HEK293T (cell line): ENCODE data around the gene BBS10.
"Not testable (repeated sequence)": the region's sequence is repeated elsewhere in the genome, so short reads cannot be mapped to it uniquely, and the experiment has no call there.

Source experiments
- CTCF ChIA-PET: fragments of 350-600 bp; formaldehyde crosslinking; extraction: SDS; loops from one replicate; lab custom pipeline; 2021; ENCODE audit warnings: antibody characterized with exemption, inconsistent platforms; lab: Yijun Ruan, JAX
- POLR2A ChIA-PET: fragments of 350-600 bp; formaldehyde crosslinking; extraction: SDS; loops from one replicate; lab custom pipeline; 2020; ENCODE audit warnings: antibody characterized with exemption, inconsistent platforms; lab: Yijun Ruan, JAX
- DNase-seq: peaks from one replicate; pipeline ENCODE4 v3.0.0; 2012; ENCODE audit warnings: mixed read lengths; ENCODE audit errors: extremely low spot score
- ARNT ChIP-seq: fragments of 450-650 bp; IDR thresholded peaks from 2 replicates; pipeline ENCODE4 v1.6.1; 2017; ENCODE audit warnings: mild to moderate bottlenecking
- BHLHE40 ChIP-seq: fragments of 450-650 bp; IDR thresholded peaks from 2 replicates; pipeline ENCODE4 v1.6.1; 2016; ENCODE audit warnings: mild to moderate bottlenecking, moderate library complexity, borderline replicate concordance
- CTBP1 ChIP-seq: fragments of 450-650 bp; IDR thresholded peaks from 2 replicates; pipeline ENCODE4 v1.6.1; 2016; ENCODE audit warnings: borderline replicate concordance
- ELF4 ChIP-seq: fragments of 450-650 bp; IDR thresholded peaks from 2 replicates; pipeline ENCODE4 v1.6.1; 2017; ENCODE audit warnings: antibody characterized with exemption
- FOXA1 ChIP-seq: fragments of 450-650 bp; IDR thresholded peaks from 2 replicates; pipeline ENCODE4 v1.6.1; 2016; ENCODE audit warnings: mild to moderate bottlenecking
- FOXK2 ChIP-seq: fragments of 450-650 bp; IDR thresholded peaks from 2 replicates; pipeline ENCODE4 v1.6.1; 2016; ENCODE audit warnings: mild to moderate bottlenecking
- FOXM1 ChIP-seq: fragments of 450-650 bp; IDR thresholded peaks from 2 replicates; pipeline ENCODE4 v1.6.1; 2017; ENCODE audit warnings: mild to moderate bottlenecking, borderline replicate concordance
- HDGF ChIP-seq: fragments of 450-650 bp; IDR thresholded peaks from 2 replicates; pipeline ENCODE4 v1.6.1; 2017; ENCODE audit warnings: antibody characterized with exemption, borderline replicate concordance
- L3MBTL2 ChIP-seq: fragments of 450-650 bp; conservative IDR thresholded peaks from 2 replicates; pipeline ENCODE4 v1.6.1; 2016; ENCODE audit warnings: mild to moderate bottlenecking
- LEF1 ChIP-seq: fragments of 450-650 bp; IDR thresholded peaks from 2 replicates; pipeline ENCODE4 v1.6.1; 2017; ENCODE audit warnings: mild to moderate bottlenecking, borderline replicate concordance
- NFRKB ChIP-seq: fragments of 450-650 bp; IDR thresholded peaks from 2 replicates; pipeline ENCODE4 v1.6.1; 2016; ENCODE audit warnings: mild to moderate bottlenecking, moderate library complexity
- SP1 ChIP-seq: fragments of 450-650 bp; IDR thresholded peaks from 2 replicates; pipeline ENCODE4 v1.6.1; 2017
- SUZ12 ChIP-seq: fragments of 450-650 bp; IDR thresholded peaks from 2 replicates; pipeline ENCODE4 v1.6.1; 2016; ENCODE audit warnings: mild to moderate bottlenecking
- TARDBP ChIP-seq: fragments of 450-650 bp; IDR thresholded peaks from 2 replicates; pipeline ENCODE4 v1.6.1; 2016
- ZNF384 ChIP-seq: fragments of 450-650 bp; IDR thresholded peaks from 2 replicates; pipeline ENCODE4 v1.6.1; 2016
- TF ChIP-seq, protein P1 (sequence below): fragments of 450-650 bp; IDR thresholded peaks from 2 replicates; pipeline ENCODE4 v1.6.1; 2016

Gene BBS10

GRCh38 chr12:76375939-76376338 is 27.7 kb upstream of the BBS10 start:
- ChIA-PET CTCF (interaction anchor here (0.6 kb wide), 1 partner anchor 28 kb away, joined by 4 read pairs; the partner anchor contains the start of gene BBS10), POLR2A (no interaction called here)
- no peak for TF ChIP-seq ELF4
- TF ChIP-seq, protein P1, sequence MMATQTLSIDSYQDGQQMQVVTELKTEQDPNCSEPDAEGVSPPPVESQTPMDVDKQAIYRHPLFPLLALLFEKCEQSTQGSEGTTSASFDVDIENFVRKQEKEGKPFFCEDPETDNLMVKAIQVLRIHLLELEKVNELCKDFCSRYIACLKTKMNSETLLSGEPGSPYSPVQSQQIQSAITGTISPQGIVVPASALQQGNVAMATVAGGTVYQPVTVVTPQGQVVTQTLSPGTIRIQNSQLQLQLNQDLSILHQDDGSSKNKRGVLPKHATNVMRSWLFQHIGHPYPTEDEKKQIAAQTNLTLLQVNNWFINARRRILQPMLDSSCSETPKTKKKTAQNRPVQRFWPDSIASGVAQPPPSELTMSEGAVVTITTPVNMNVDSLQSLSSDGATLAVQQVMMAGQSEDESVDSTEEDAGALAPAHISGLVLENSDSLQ = no peak
- no peak for TF ChIP-seq ARNT
- TF ChIP-seq FOXA1 = no peak
- no peak for TF ChIP-seq HDGF
- TF ChIP-seq SP1 = no peak
- no peak for TF ChIP-seq FOXK2
- TF ChIP-seq NFRKB = no peak
- TF ChIP-seq TARDBP = no peak
- TF ChIP-seq FOXM1 = no peak
- DNase-seq = no peak

DNA sequence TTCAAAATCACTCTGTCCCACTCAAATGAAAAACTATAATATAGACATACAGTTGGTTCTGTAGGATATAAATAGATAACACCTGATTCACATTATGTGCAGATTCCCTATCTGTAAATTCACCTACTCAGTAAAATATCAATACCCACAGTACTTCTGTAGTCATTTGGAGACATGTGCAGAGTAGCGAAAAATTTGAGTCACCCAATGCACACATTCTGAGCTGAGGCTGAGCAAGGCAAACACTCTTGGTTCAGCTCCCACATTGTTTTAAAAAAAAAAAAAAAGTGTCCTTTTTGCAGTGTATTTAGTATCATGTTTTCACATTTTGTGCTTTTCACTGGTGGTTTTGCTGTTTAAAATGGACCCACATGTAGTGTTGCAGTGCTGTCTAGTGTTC is 27.3 kb upstream of the BBS10 start:
- CTCF ChIA-PET = interaction anchor here (0.6 kb wide), 1 partner anchor 27 kb away, joined by 4 read pairs; the partner anchor contains the start of gene BBS10
- no peak for DNase-seq
- TF ChIP-seq FOXM1 (no peak), TARDBP (no peak)
- POLR2A ChIA-PET = no interaction called here

DNA sequence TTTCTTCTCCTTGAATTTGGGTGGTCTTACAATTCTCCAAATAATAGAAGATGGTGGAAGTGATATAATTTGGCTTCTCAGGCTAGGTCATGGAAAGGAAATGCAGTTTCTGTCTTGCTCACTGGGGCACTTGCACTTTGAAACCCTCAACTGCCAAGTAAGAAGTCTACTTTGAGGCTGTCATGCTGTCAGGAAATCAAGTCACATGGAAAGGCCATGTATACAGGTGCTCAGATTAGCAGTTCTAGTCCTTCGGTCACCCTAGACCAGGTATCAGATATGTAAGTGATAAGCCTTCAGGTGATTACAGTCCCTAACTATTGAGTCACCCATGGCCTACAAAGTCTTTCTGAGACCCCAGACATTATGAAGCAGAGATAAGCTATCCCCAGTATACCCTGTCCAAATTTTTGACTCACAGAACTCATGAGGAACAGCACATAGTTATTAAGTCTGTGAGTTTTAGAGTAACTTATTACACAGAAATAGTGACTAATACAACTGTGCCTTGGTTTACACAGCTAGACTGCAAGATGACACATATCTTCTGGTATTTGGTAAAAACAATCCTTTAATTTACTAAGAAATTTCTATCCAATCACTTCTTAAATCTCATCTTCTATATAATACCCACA is 26.3 kb upstream of the BBS10 start:
- ChIA-PET POLR2A (no interaction called here), CTCF (no interaction called here)
- no peak for TF ChIP-seq SUZ12
- no peak for TF ChIP-seq FOXK2
- no peak for TF ChIP-seq CTBP1
- TF ChIP-seq ARNT = no peak
- TF ChIP-seq FOXA1 = no peak
- TF ChIP-seq ELF4 = no peak
- TF ChIP-seq ZNF384 = no peak
- no peak for TF ChIP-seq L3MBTL2
- TF ChIP-seq LEF1 = no peak
- TF ChIP-seq, protein P1 = no peak
- TF ChIP-seq TARDBP = no peak
- TF ChIP-seq BHLHE40 = no peak
- TF ChIP-seq NFRKB = no peak
- no peak for TF ChIP-seq FOXM1
- TF ChIP-seq HDGF = no peak
- no peak for TF ChIP-seq SP1
- no peak for DNase-seq

- CTCF ChIA-PET = no interaction called here
- TF ChIP-seq HDGF (no peak), FOXA1 (no peak), ARNT (no peak), LEF1 (no peak)
- TF ChIP-seq, protein P1 = no peak
- DNase-seq = no peak
- POLR2A ChIA-PET = no interaction called here
Measured at GRCh38 chr12:76368230-76368629, 20.0 kb upstream of the BBS10 start.

DNA sequence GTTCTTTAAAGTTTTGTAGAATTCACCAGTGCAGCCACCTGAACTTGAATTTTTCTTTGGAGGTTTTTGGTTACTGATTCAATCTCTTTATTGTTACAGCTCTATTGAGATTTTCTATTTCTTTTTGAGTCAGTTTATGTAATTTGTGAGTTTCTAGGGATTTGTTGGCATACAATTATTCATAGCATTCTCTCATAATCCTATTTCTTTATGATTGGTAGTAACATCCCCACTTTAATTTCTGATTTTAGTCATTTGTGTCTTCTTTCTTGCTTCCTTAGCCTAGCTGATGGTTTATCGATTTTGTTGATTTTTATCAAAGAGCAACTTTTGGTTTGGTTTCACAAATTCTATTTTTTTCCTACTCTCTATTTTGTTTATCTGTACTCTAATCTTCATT is 17.9 kb upstream of the BBS10 start:
- TF ChIP-seq FOXA1 = no peak
- no peak for TF ChIP-seq ARNT
- no peak for TF ChIP-seq ELF4
- TF ChIP-seq FOXK2 = no peak
- TF ChIP-seq L3MBTL2 = no peak
- TF ChIP-seq, protein P1 = no peak
- no peak for TF ChIP-seq ZNF384
- POLR2A ChIA-PET = no interaction called here
- CTCF ChIA-PET = no interaction called here
- no peak for DNase-seq

GRCh38 chr12:76364131-76364530 is 15.9 kb upstream of the BBS10 start:
- CTCF ChIA-PET, POLR2A ChIA-PET, DNase-seq: not testable (repeated sequence)

GRCh38 chr12:76360316-76360715 is 12.1 kb upstream of the BBS10 start:
- CTCF ChIA-PET = no interaction called here
- POLR2A ChIA-PET = no interaction called here
- DNase-seq = no peak
- TF ChIP-seq LEF1 = no peak
- TF ChIP-seq TARDBP = no peak
- TF ChIP-seq, protein P1 = no peak
- no peak for TF ChIP-seq SUZ12
- no peak for TF ChIP-seq SP1
- TF ChIP-seq HDGF = no peak
- TF ChIP-seq NFRKB = no peak
- no peak for TF ChIP-seq FOXK2
- TF ChIP-seq L3MBTL2 = no peak
- TF ChIP-seq ZNF384 = no peak
- TF ChIP-seq BHLHE40 = no peak
- no peak for TF ChIP-seq ELF4
- TF ChIP-seq ARNT = no peak
- no peak for TF ChIP-seq CTBP1
- TF ChIP-seq FOXM1 = no peak
- TF ChIP-seq FOXA1 = no peak
